Measurements from ENCODE around the gene SPDYE17. TPM values are rescaled to one million over a fixed set of nuclear protein-coding genes. Genes with fewer than 3 reads are reported as not detected.
"Not testable (repeated sequence)": the region's sequence is repeated elsewhere in the genome, so short reads cannot be mapped to it uniquely, and the experiment has no call there.

SPDYE17 gene
- total RNA-seq, 1 donor = not detected

DNA sequence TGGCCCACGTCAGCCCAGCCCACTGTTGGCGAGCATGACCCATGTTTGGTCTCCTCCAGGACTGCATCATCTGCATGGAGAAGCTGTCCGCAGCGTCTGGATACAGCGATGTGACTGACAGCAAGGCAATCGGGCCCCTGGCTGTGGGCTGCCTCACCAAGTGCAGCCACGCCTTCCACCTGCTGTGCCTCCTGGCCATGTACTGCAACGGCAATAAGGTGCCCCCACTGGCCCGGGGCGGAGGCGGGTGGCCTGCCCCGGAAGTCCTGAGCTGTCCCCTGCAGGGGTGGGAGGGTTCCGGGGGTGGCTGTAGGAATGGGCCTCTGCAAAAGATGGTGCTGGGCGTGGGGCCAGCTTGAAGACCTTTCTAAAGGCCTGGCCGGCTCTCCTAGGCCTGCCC is 30.1 kb downstream of the SPDYE17 start:
- H3K4me3 ChIP-seq (ENCODE audit: low read depth, low read length); DNase-seq (ENCODE audit: low read depth): not testable (repeated sequence)

DNA sequence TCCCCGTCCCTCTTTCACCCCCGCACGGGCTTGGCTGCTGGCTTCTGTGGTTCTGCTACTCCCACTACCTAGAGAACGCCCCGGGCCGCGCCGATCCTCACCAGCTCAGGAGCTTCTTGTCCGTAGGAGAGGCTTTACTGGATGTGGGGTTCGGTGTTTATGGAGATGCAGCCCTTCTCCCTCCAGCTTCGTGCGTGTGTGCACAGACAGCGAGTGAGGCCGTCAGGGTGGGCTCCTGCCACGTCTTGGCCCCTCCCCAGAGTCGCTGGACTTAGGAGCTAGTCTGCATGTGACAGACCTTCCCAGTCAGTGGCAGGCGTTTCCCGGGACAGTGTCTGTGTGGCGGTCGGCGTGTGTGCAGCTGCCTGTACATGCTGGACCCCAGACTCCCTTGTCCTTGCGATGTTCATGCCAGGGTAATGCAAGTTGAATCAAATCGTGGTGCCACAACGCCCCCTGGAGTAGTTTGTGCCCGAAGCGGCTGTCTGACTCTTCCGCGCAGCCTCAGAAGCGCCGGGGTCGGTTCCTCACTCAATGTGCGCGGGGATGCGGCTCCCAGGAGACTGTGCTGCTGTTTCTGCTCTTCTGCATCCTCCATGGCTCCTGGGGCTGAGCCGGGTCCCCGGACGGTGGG is 32.6 kb downstream of the SPDYE17 start:
- DNase-seq (ENCODE audit: low read depth); H3K4me3 ChIP-seq (ENCODE audit: low read depth, low read length): not testable (repeated sequence)

DNA sequence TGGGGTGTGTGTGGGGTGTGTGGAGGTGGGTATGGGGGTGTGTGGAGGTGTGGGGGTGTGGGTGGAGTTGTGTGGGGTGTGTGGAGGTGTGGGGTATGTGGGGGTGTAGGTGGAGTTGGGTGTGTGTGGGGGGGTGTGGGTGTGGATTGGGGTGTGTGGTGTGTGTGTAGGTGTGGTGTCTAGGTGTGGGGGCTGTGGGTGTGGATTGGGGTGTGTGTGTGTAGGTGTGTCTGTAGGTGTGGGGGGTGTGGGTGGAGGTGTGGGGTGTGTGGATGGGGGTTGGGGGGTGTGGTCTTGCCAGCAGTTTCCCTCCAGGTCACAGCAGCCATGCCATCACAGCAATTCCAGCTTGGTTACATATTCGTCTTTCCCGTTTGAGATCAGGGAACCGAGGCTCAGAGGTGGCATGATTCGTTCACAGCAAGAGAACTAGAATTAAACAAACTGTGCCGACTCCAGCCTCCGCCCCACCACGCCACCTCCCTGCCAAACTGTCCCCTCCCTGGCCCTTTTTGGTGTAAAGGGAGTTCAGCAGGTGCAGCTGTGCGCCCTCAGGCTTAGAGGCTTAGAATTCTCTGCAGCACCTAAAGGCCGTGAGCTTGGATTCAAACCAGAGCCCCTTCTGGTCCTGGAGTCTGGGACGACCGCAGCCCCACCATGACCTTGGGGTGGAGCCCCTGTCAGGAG is 33.3 kb downstream of the SPDYE17 start:
- not testable (repeated sequence) for H3K4me3 ChIP-seq (ENCODE audit: low read depth, low read length); DNase-seq (ENCODE audit: low read depth)

DNA sequence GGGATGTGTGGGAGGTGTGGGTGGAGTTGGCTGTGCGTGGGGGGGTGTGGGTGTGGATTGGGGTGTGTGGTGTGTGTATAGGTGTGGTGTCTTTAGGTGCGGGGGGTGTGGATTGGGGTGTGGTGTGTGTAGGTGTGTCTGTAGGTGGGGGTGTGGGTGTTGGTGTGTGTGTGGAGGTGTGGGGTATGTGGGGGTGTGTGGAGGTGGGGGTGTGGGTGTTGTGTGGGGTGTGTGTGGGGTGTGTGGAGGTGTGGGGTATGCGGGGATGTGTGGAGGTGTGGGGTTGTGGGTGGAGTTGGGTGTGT is 33.9 kb downstream of the SPDYE17 start:
- H3K4me3 ChIP-seq (ENCODE audit: low read depth, low read length) = no peak overlapping the region
- DNase-seq (ENCODE audit: low read depth) = no peak
- TF ChIP-seq, protein P1, sequence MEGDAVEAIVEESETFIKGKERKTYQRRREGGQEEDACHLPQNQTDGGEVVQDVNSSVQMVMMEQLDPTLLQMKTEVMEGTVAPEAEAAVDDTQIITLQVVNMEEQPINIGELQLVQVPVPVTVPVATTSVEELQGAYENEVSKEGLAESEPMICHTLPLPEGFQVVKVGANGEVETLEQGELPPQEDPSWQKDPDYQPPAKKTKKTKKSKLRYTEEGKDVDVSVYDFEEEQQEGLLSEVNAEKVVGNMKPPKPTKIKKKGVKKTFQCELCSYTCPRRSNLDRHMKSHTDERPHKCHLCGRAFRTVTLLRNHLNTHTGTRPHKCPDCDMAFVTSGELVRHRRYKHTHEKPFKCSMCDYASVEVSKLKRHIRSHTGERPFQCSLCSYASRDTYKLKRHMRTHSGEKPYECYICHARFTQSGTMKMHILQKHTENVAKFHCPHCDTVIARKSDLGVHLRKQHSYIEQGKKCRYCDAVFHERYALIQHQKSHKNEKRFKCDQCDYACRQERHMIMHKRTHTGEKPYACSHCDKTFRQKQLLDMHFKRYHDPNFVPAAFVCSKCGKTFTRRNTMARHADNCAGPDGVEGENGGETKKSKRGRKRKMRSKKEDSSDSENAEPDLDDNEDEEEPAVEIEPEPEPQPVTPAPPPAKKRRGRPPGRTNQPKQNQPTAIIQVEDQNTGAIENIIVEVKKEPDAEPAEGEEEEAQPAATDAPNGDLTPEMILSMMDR (IDR thresholded peaks at IDR 0.05; ENCODE audit: insufficient read depth, low read length) = no peak

DNA sequence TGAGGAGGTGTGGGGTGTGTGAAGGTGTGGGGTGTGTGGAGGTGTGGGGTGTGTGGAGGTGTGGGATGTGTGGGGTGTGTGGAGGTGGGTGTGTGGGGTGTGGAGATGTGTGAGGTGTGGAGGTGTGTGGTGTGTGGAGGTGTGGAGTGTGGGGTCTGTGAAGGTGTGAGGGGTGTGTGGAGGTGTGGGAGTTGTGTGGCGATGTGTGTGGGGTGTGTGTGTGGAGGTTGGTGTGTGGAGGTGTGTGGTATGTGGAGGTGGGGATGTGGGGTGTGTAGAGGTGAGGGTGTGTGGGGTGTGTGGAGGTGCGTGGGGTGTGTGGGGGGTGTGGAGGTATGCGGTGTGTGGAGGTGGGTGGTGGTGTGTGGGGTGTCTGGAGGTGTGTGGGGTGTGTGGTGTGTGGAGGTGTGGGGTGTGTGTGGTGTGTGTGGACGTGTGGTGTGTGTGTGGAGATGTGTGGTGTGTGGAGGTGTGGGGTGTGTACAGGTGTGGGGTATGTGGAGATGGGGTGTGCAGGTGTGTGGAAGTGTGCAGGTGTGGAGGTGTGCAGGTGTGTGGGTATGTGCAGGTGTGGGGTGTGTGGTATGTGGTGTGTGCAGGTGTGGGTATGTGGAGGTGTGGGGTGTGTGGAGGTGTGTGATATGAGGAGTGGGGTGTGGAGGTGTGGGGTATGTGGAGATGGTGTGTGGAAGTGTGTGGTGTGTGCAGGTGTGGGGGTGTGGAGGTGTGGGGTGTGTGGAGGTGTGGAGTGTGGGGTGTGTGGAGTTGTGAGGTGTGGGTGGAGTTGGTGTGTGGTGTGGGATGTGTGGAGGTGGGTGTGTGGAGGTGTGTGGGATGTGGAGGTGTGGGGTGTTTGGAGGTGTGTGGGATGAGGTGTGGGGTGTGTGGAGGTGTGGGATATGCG is 34.5 kb downstream of the SPDYE17 start:
- TF ChIP-seq, protein P1 (IDR thresholded peaks at IDR 0.05; ENCODE audit: insufficient read depth, low read length) = no peak
- DNase-seq (ENCODE audit: low read depth) = no peak

DNA sequence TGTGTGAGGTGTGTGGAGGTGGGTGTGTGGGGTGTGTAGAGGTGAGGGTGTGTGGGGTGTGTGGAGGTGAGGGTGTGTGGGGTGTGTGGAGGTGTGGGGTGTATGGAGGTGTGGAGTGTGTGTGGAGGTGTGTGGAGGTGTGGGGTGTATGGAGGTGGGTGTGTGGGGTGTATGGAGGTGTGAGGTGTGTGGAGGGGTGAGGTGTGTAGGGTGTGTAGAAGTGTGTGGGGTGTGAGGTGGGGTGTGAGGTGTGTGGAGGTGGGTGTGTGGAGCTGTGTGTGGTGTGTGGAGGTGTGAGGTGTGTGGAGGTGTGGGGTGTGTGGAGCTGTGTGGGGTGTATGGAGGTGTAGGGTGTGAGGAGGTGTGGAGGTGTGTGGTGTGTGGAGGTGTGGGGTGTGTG is 35.2 kb downstream of the SPDYE17 start:
- not testable (repeated sequence) for H3K4me3 ChIP-seq (ENCODE audit: low read depth, low read length); DNase-seq (ENCODE audit: low read depth)

More for the DNA sequence above, 34.5 kb downstream of the SPDYE17 start:
- H3K4me3 ChIP-seq (ENCODE audit: low read depth, low read length) = no peak overlapping the region

DNA sequence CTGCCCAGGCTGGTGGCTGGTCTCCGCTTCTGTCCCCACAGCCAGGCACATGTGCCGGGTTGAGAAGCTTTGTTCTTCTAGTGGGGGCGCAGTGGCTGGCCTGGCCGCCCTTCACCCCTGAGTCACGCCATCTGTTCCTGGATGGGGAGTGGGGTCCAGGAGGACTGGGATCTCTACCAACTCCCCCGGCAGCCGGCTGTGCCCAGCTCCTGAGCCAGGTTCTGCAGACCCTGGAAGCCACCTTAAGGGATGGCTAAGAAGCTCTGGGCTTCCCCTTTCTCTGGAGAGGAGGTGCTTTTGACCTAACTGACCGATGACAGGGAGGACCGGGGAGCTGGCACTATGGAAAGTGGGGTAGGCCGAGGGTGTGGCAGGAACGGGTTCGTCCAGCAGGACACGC is 37.9 kb downstream of the SPDYE17 start:
- not testable (repeated sequence) for H3K4me3 ChIP-seq (ENCODE audit: low read depth, low read length); DNase-seq (ENCODE audit: low read depth)

DNA sequence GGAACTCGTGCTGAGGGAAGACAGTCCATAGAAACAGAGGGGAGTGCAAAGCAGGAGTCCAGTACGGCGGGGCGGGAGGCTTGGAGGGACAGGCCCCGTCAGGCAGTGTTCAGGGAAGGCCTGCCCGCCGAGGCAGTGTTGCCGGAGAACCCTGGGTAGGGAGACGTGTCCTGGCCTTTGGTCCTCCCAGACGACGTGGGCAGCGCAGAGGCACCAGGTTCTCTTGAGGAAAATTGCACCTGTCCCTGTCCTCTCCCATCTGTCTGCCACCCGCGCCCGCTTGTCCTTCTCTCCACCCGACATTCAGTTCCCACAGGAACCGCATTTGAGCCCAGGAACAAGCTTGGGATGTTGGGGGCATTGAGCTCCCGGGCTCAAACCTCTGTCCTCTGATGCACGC is 38.3 kb downstream of the SPDYE17 start:
- H3K4me3 ChIP-seq (ENCODE audit: low read depth, low read length); DNase-seq (ENCODE audit: low read depth): not testable (repeated sequence)

DNA sequence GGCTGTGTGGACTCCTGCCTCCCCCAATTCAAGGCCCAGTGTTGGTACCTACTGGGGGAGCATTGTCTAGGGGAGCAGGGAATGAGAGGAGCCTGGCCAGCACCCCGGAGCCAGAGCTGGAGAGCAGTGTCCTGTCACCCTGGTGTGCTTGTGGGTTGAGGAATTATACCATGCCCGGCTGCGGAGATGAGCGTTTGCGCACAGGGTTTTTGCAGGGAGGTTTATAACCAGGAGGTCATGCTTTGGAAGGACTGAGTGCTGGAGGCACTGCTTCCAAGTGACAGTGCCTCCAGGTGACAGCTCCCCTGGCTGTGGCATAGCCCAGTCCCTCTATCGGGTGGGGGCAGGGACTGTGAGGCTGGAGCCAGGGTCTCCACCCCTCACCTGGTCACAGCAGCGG is 39.3 kb downstream of the SPDYE17 start:
- not testable (repeated sequence) for H3K4me3 ChIP-seq (ENCODE audit: low read depth, low read length); DNase-seq (ENCODE audit: low read depth)

DNA sequence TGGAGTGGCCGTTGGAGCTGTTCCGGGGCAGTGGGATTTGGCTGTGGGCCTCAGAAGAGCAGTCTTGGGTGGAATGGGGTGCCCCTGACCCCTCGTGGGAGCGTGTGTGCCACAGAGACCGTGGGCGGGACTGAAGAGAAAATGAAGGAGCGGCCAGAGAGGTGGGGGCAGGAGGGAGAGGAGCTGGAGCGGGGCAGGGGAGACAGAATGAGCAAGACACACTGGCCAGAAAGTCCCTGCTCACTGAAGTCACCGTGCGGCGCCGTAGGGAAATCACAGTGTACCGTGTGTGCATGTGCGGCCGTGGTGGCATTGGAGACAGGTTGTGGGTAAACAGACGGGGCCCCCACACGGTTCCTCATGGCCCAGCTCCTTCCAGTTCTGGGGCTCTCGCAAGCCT is 40.0 kb downstream of the SPDYE17 start:
- not testable (repeated sequence) for DNase-seq (ENCODE audit: low read depth); H3K4me3 ChIP-seq (ENCODE audit: low read depth, low read length)

DNA sequence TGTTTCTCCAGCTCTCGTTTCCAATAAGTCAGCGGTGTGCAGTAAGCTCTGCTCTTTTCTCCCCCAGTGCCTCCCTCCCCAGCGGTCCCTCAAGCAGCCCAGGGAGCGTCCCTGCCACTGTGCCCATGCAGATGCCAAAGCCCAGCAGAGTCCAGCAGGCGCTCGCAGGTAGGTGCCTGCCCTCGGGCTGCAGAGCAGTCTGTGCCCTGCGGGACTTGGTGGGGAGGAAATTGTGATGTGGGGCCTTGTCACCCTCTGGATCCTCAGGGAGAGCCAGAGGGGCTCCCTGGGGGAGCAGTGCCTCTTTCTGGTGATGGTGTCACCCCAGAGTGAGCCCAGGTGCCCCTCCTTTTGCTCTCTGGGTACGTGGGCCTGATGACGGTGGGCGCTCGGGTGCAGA is 42.0 kb downstream of the SPDYE17 start:
- not testable (repeated sequence) for H3K4me3 ChIP-seq (ENCODE audit: low read depth, low read length); DNase-seq (ENCODE audit: low read depth)

DNA sequence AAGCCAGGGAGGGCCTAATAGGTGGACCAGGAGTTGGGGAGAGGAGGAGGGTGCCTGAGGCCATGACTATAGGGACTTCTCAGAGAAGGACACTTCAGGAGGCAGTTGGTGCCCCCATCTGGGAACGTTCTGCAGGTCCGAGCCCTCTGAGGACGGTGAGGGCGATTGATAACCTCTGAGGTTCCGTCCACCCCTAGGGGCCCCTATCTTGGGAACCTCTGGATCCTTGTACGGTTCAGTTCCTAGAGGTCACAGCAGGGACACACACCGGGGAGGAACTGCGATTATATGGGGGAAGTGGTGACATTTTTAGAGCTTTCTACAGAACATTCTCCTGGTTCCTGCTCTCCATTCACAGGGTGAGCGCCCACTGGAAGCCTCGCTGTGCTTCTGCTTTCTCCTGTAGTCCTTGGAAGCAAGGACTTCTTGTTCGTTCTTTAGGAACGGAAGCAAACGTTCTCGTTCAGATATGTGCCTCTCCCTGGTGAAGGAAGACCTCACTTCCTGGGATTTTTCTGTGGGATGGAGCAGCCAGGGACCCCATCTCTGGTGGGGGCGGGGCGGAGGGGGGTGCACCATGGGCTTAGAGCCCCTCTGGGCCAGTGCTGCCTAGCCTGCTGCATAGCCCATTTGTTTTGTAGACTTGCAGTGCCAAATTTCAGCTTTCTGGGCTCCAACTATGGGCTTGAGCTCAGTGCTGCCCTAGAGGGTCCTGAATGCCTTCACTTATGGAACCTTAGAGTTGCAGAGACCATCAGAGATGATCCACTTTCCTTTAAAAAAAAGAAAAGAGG is 46.0 kb downstream of the SPDYE17 start:
- DNase-seq (ENCODE audit: low read depth) = not testable (repeated sequence)

DNA sequence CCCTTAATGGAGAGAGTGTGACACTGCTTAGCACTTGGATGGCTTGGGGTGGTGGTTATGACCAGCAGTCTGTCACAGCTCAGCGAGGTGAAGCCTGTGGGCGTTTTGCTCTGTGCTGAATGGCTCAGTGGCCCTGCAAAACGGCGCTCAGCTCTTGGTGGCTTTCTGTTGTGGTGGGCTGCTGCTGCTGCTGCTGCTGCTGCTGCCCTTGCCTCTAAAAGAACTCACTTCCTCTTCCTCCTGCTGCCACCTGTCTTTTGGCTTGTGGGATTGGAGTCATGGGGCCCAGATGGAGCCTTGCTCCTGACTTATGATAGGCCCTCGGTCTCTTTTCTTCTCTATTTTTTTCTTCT is 47.4 kb downstream of the SPDYE17 start:
- not testable (repeated sequence) for H3K4me3 ChIP-seq (ENCODE audit: low read depth, low read length); DNase-seq (ENCODE audit: low read depth)

More for the DNA sequence above, 46.0 kb downstream of the SPDYE17 start:
- H3K4me3 ChIP-seq (ENCODE audit: low read depth, low read length) = not testable (repeated sequence)

DNA sequence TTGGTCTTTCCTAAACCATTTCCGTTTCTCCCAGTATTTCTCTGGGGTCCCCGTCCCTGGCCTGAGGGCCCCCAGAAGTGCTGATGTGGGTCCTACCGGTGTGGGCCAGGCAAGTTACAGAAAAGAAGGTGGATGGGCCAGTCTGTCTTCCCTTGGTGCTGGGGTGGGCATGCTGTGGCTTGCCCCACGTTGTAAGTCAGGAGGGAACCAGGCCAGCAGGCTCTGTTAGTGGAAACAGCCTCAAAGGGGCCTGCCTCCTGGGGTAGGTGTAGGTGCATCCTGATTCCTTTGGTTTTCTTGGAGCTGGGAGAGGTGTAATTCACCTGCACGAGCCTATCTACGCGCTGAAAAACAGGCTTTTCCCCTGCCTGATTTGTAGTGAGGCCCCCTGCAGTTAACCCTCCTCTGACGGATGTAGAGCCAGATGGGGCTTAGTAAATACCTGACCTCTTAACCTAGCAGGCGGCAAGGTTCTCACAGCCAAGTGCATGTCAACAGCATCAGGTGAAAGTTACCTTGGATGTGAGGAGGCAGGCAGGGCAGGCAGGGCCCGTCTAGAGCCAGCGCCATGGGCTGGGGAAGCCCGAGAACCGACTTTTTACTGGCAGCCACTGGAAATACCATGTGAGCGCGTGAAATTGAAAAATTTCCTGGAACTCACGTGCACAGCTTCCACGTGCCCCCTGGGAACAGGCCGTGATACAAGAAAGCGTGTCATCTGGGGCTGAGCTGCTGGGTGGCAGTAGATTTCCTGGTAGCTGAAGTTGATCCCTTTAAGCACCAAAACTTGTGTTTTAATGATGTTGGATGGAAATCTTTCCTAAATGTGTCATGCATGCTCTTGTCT is 48.0 kb downstream of the SPDYE17 start:
- not testable (repeated sequence) for DNase-seq (ENCODE audit: low read depth); H3K4me3 ChIP-seq (ENCODE audit: low read depth, low read length)

DNA sequence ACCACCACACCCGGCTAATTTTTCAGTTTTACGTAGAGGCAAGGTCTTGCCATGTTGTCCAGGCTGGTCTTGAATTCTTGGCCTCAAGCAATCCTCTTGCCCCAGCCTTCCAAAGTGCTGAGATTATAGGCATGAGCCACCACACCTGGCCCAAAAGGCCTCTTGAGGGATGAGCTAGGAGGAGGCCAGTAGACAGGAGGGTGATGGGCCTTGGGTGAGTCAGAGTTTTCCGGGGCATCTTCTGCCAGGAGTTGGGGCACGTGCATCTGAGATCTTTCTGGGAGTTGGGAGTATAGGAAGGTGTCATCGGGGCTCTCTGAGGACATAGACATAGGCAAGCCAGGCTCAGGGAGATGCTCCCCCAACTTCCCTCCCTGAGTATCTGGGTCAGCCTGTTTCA is 48.8 kb downstream of the SPDYE17 start:
- DNase-seq (ENCODE audit: low read depth); H3K4me3 ChIP-seq (ENCODE audit: low read depth, low read length): not testable (repeated sequence)
